Pancreas (tissue), 10 donors: ENCODE measurements around the gene CHCT1. TPM values are rescaled to one million over a fixed set of nuclear protein-coding genes. Genes with fewer than 3 reads are reported as not detected.
"Not testable (repeated sequence)": the region's sequence is repeated elsewhere in the genome, so short reads cannot be mapped to it uniquely, and the experiment has no call there.

Source experiments
- ATAC-seq, 4 donors: fragments of 200-7000 bp; cut with Tn5 transposase; one replicate each; pipeline versions ENCODE4 v1.8.0 to v1.9.1; 2020; ENCODE audit warnings: mild to moderate bottlenecking in 4 of 4, moderate library complexity in 4 of 4
- DNase-seq, 6 donors: peaks; one replicate each; pipeline ENCODE4 v3.0.0-alpha.2; 2020
- FAIRE-seq: peaks from 2 replicates; lab custom pipeline; 2012; peaks lifted over from hg19 to GRCh38; lab: Jason Lieb, UNC
- H3K27ac ChIP-seq, 4 donors: fragments of 200-600 bp; sonication (generic); 1 replicate in 3 of 4; 2 replicates in 1 of 4; pipeline versions ENCODE4 v1.5.0 to v1.8.0; 2020
- H3K27me3 ChIP-seq, 4 donors: fragments of 200-600 bp; one replicate each; pipeline ENCODE4 v1.8.0; 2021
- H3K36me3 ChIP-seq, 3 donors: fragments of 200-600 bp; sonication (generic) in 1 of 3; one replicate each; pipeline versions ENCODE4 v1.5.0 to v1.8.0; 2020 to 2021
- H3K4me1 ChIP-seq, 3 donors: fragments of 200-600 bp; one replicate each; pipeline ENCODE4 v1.8.0; 2021
- H3K4me3 ChIP-seq, 4 donors: fragments of 200-600 bp; sonication (generic) in 2 of 4; one replicate each; pipeline versions ENCODE4 v1.5.0 to v1.8.0; 2020 to 2021
- H3K9me3 ChIP-seq, 4 donors: fragments of 200-600 bp; one replicate each; pipeline ENCODE4 v1.8.0; 2021
- WGBS, 2 donors: extraction: QIAGEN DNeasy Blood & Tissue Kit; methylation state at CpG; one replicate each; pipeline ENCODE4 v1.1.7; 2013; 5-methylcytosine and 5-hydroxymethylcytosine counted together
- intact Hi-C, 3 donors: fragments of 100-400 bp; cut with DNase I; formaldehyde crosslinking; loops; one replicate each; pipeline versions ENCODE4 v1.11.1 to v1.14.2; 2022
- polyA plus RNA-seq, 2 donors: library from polyadenylated mRNA; stranded (reverse); fragments of 200-250 nt; gene quantifications; one replicate each; pipeline ENCODE4 v1.2.3, GENCODE V29; 2013
- total RNA-seq, 6 donors: library from RNA; stranded (reverse); fragmentation: NEBNext Ultra II Directional in 4 of 6; extraction: Animal tissue kit (Norgen Biotek cat#: 25700) in 4 of 6; gene quantifications; one replicate each; pipeline versions ENCODE4 v1.2.1 to v1.2.4, GENCODE V29; 2021 to 2023
- TF ChIP-seq, protein P1 (sequence below), 4 donors: fragments of 200-600 bp; sonication (generic) in 3 of 4; IDR thresholded peaks; one replicate each; pipeline versions ENCODE4 v1.5.0 to v1.8.0; 2021; ENCODE audit warnings: antibody characterized with exemption in 4 of 4
- donor health status: healthy with polysubstance abuse.
- donor health status: DM: no; HTN: no; CAD: no; lungs with moderate emphysema.
- donor health status: DM: no; HTN: no; CAD: no.
- donor health status: control.
- donor health status: control.
- donor health status: Bipolar disorder and iron deficiency.
- donor health status: DM: yes; HTN: yes; CAD: no.
- donor health status: DM: no; HTN: no; CAD: no.
- donor health status: DM: no; HTN: no; CAD: no.
- donor health status: DM: yes; HTN: yes; CAD: no.

CHCT1 gene
- total and polyA plus RNA-seq, 8 donors = 0.14 TPM; not detected in 7

- intact Hi-C loops = no loop called here
- ATAC-seq (no peak), FAIRE-seq (no peak), DNase-seq (no peak)
- no peak overlapping the region for H3K4me3 ChIP-seq
- no peaks in the 10 kb centered on the region for H3K36me3 ChIP-seq
- WGBS, 2 donors = 70 to 72% methylated on average over 3 of the region's 3 CpGs
- H3K9me3 ChIP-seq = no peaks in the 10 kb centered on the region
- H3K27ac ChIP-seq = no peak overlapping the region
- TF ChIP-seq, protein P1, sequence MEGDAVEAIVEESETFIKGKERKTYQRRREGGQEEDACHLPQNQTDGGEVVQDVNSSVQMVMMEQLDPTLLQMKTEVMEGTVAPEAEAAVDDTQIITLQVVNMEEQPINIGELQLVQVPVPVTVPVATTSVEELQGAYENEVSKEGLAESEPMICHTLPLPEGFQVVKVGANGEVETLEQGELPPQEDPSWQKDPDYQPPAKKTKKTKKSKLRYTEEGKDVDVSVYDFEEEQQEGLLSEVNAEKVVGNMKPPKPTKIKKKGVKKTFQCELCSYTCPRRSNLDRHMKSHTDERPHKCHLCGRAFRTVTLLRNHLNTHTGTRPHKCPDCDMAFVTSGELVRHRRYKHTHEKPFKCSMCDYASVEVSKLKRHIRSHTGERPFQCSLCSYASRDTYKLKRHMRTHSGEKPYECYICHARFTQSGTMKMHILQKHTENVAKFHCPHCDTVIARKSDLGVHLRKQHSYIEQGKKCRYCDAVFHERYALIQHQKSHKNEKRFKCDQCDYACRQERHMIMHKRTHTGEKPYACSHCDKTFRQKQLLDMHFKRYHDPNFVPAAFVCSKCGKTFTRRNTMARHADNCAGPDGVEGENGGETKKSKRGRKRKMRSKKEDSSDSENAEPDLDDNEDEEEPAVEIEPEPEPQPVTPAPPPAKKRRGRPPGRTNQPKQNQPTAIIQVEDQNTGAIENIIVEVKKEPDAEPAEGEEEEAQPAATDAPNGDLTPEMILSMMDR (IDR thresholded peaks at IDR 0.05) = no peak
- H3K4me1 ChIP-seq = no peaks in the 10 kb centered on the region
- no peaks in the 10 kb centered on the region for H3K27me3 ChIP-seq
Measured at GRCh38 chr17:60412701-60413100, 9.6 kb upstream of the CHCT1 start.

DNA sequence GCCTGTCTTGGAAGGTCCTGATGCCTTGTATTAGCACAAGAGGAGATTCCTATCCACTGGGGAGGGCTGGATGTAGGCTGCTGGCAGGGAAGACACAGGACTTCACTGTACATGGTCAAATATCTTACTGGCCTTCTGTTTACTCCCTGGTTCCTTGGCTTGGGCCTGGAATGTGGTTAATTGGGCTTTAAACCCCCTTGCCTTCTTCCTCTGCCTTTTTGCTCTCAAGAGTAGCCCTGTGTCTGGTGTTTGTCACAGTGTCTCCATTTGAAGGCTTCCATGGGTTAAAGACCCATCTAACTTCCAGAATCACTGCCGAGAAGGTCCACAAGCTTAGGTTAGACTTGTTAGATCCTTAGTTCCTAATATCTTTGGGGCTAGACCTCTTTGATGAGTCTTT is 7.1 kb upstream of the CHCT1 start:
- Histone ChIP-seq H3K27me3 (no peaks in the 10 kb centered on the region), H3K4me1 (no peaks in the 10 kb centered on the region), H3K9me3 (no peaks in the 10 kb centered on the region), H3K36me3 (no peaks in the 10 kb centered on the region), H3K27ac (no peak overlapping the region), H3K4me3 (no peak overlapping the region)
- WGBS, 2 donors = 88 to 96% methylated on average over 1 of the region's 1 CpG
- no peak for FAIRE-seq
- intact Hi-C loops = no loop called here
- TF ChIP-seq, protein P1 (IDR thresholded peaks at IDR 0.05) = no peak
- no peak for ATAC-seq
- no peak for DNase-seq

- no peaks in the 10 kb centered on the region for H3K36me3 ChIP-seq
- no peaks in the 10 kb centered on the region for H3K27me3 ChIP-seq
- no peak overlapping the region for H3K4me3 ChIP-seq
- no peak for DNase-seq
- no peak for FAIRE-seq
- TF ChIP-seq, protein P1 (IDR thresholded peaks at IDR 0.05) = no peak
- no peaks in the 10 kb centered on the region for H3K9me3 ChIP-seq
- ATAC-seq = no peak
- no peaks in the 10 kb centered on the region for H3K4me1 ChIP-seq
- WGBS, 2 donors = 67 to 79% methylated on average over 2 of the region's 2 CpGs
- no peak overlapping the region for H3K27ac ChIP-seq
- intact Hi-C loops = no loop called here
Measured at GRCh38 chr17:60416368-60416925, 5.8 kb upstream of the CHCT1 start.

DNA sequence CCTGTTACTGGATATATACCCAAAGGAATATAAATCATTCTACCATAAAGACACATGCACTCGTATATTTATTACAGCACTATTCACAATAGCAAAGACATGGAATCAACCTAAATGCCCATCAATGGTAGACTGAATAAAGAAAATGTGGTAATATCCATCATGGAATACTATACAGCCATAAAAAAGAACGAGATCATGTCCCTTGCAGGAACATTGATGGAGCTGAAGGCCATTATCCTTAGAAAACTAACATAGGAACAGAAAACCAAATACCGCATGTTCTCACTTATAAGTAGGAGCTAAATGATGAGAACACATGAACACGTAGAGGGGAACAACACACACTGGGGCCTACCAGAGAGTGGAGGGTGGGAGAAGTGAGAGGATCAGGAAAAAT is 3.3 kb upstream of the CHCT1 start:
- H3K27me3 ChIP-seq, FAIRE-seq, H3K36me3 ChIP-seq, H3K4me3 ChIP-seq, intact Hi-C loops, DNase-seq, H3K4me1 ChIP-seq, ATAC-seq, H3K27ac ChIP-seq, H3K9me3 ChIP-seq: not testable (repeated sequence)
- WGBS, 2 donors = 78 to 90% methylated on average over 4 of the region's 4 CpGs

GRCh38 chr17:60419875-60420274 is 2.4 kb upstream of the CHCT1 start:
- H3K36me3 ChIP-seq, H3K4me1 ChIP-seq, H3K27ac ChIP-seq, H3K4me3 ChIP-seq, ATAC-seq, DNase-seq, H3K9me3 ChIP-seq, FAIRE-seq, H3K27me3 ChIP-seq: not testable (repeated sequence)
- 86 to 87% methylated on average over 7 of the region's 7 CpGs for WGBS, 2 donors
- intact Hi-C loops = loop anchor here in 1 of 3 donors (10.0 kb wide), 1 partner anchor 285 kb away; no protein-coding TSS in a partner anchor
